ENCODE measurements around the gene GPC1.

Gene GPC1

DNA sequence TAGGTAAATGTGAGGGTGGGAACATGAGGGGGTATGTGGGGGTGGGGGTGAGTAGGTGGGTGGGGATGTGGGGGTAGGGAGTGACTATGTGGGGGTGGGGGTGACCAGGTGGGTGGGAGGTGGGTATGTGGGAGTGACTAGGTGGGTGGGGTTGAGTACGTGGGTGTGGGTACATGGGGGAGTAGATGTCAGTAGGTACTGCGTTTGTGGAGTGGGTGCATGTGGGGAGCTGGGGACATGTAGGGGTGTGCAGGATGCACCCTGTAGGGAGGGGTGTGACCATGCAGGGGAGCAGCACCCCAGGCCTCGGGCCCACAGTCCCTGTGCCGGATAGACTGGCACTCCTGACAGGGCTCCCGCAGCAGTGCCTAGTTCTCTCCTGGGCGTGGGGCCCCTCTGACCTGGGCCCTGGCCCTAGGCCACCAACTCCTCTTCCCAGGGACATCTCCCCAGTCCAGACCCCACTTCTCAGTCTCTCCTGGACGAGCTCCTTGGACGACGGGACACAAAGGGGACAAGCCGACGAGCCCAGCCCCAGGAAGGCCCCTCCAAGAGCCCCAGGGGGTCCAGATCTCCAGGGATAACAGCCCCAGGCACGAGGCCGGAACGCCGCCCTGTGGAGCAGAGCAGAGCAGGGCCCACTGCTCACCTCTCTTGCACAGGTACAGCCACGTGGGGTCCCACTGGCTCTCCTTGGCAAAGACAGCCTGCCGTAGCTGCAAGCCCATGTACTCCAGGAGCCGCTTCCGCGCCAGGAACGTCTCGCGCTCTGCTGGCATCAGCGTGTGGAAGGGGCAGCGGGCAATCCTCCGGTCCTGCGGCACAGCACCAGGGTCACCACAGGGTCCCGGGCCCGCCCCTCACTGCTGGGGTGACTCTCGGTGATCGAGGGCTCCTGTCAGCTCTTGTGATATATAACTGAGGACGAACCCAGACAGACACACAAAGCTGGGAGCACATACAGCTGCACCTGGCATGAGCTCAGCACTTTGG, 64.1 kb downstream of the GPC1 start:
- Histone ChIP-seq H3K4me3 (ENCODE audit: insufficient read depth, low read depth, low read length, poor library complexity, severe bottlenecking) (no peak overlapping the region), H3K4me1 (ENCODE audit: control insufficient read depth, insufficient read depth, low read length, poor library complexity, severe bottlenecking) (no peaks in the 10 kb centered on the region), H3K36me3 (ENCODE audit: control insufficient read depth, insufficient read depth, low read length) (peaks cover 18% of the 10 kb centered on the region), H3K27me3 (replicated peaks; ENCODE audit: control insufficient read depth, insufficient read depth, low read length, poor library complexity, severe bottlenecking) (no peaks in the 10 kb centered on the region), H3K27ac (ENCODE audit: insufficient read depth, low read length, poor library complexity, severe bottlenecking) (no peak overlapping the region), H3K9me3 (ENCODE audit: control insufficient read depth, low read length) (no peaks in the 10 kb centered on the region)
- DNase-seq = no peak

DNA sequence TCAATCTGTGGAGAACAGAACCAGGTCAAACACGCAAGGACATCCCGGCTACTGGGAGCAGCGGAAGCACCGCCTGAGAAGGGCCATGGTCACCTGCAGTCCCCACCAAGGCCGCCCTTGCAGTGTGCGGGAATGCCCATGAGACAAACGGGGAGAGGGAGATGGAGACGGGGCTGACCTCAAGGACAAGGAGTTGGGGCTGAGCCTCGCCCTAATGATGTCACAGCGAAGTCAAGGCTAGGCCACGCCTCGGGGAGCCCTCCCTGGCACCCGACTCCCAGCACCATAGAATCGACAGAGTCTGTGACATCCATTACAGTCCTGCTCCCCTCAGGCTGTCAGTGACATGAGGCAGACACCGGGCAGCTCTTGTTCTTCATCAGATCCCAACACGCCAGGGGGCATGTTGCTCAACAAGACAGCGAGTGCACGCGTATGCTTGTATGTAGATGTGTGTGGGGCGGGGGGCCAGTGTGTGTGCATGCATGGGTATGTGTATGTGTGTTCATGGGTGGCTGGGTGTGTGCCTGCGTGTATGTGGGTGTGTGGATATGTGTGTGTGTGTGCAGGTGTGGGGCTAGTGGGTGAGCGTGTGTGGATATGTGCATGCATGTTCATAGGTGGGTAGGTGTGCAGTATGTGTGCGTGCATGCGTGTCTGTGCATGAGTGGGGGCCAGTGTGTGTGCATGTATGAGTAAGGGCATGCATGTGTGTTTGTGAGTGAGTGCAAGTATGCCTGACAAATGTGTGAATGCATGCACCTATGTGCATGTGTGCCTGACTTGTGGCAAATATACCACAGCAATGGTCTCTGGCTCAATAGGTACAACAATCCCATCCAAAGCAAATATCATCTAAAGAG, 65.3 kb downstream of the GPC1 start:
- Histone ChIP-seq H3K27ac (ENCODE audit: insufficient read depth, low read length, poor library complexity, severe bottlenecking) (no peak overlapping the region), H3K4me3 (ENCODE audit: insufficient read depth, low read depth, low read length, poor library complexity, severe bottlenecking) (no peak overlapping the region), H3K9me3 (ENCODE audit: control insufficient read depth, low read length) (no peaks in the 10 kb centered on the region), H3K36me3 (ENCODE audit: control insufficient read depth, insufficient read depth, low read length) (peaks cover 18% of the 10 kb centered on the region), H3K4me1 (ENCODE audit: control insufficient read depth, insufficient read depth, low read length, poor library complexity, severe bottlenecking) (no peaks in the 10 kb centered on the region), H3K27me3 (replicated peaks; ENCODE audit: control insufficient read depth, insufficient read depth, low read length, poor library complexity, severe bottlenecking) (no peaks in the 10 kb centered on the region)
- no peak for DNase-seq

DNA sequence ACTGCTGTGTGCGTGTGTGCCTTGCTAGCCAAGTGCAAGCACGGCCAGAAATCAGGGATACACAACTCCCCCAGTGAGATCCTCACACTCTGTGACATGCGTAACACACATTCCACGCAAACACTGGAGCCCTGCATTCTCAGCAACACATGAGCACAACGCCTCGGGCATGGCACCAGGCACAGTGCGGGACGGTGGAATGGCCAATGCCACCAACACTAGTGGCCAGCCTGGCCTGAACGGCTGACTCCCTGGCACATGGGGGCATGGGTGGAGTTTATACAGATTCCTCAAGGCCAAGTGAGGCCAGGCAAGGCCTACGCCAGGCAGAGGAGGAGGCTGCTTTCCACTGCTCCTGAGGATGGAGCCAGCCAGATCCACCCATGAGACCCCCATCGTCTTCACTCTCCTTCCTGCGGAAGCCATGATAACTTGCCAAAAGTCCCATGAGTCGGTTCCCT, 66.1 kb downstream of the GPC1 start:
- H3K4me1 ChIP-seq (ENCODE audit: control insufficient read depth, insufficient read depth, low read length, poor library complexity, severe bottlenecking) = no peaks in the 10 kb centered on the region
- no peaks in the 10 kb centered on the region for H3K9me3 ChIP-seq (ENCODE audit: control insufficient read depth, low read length)
- no peak overlapping the region for H3K27ac ChIP-seq (ENCODE audit: insufficient read depth, low read length, poor library complexity, severe bottlenecking)
- H3K4me3 ChIP-seq (ENCODE audit: insufficient read depth, low read depth, low read length, poor library complexity, severe bottlenecking) = no peak overlapping the region
- no peak for DNase-seq
- H3K27me3 ChIP-seq (replicated peaks; ENCODE audit: control insufficient read depth, insufficient read depth, low read length, poor library complexity, severe bottlenecking) = no peaks in the 10 kb centered on the region
- peaks cover 18% of the 10 kb centered on the region for H3K36me3 ChIP-seq (ENCODE audit: control insufficient read depth, insufficient read depth, low read length)

DNA sequence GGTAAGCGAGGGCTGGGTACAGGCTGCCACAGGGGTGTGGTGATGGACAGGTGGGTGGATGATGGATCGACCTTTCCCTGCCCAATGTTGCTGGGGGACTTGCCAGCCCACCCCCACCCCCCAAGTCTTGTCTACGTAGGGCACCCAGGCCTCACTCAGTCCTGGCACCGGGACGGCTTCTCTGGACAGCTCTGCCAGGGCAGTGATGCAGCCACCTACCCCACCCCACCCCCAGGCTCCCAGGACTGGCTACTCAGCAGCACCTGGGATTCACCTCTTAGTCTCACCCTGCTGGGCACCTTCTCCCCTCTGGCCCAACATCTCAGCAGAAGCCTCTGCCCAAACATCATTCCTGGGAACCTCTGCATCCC, 66.6 kb downstream of the GPC1 start:
- no peaks in the 10 kb centered on the region for H3K9me3 ChIP-seq (ENCODE audit: control insufficient read depth, low read length)
- no peak overlapping the region for H3K27ac ChIP-seq (ENCODE audit: insufficient read depth, low read length, poor library complexity, severe bottlenecking)
- no peaks in the 10 kb centered on the region for H3K4me1 ChIP-seq (ENCODE audit: control insufficient read depth, insufficient read depth, low read length, poor library complexity, severe bottlenecking)
- DNase-seq = no peak
- no peak overlapping the region for H3K4me3 ChIP-seq (ENCODE audit: insufficient read depth, low read depth, low read length, poor library complexity, severe bottlenecking)
- H3K27me3 ChIP-seq (replicated peaks; ENCODE audit: control insufficient read depth, insufficient read depth, low read length, poor library complexity, severe bottlenecking) = no peaks in the 10 kb centered on the region
- H3K36me3 ChIP-seq (ENCODE audit: control insufficient read depth, insufficient read depth, low read length) = peaks cover 15% of the 10 kb centered on the region

DNA sequence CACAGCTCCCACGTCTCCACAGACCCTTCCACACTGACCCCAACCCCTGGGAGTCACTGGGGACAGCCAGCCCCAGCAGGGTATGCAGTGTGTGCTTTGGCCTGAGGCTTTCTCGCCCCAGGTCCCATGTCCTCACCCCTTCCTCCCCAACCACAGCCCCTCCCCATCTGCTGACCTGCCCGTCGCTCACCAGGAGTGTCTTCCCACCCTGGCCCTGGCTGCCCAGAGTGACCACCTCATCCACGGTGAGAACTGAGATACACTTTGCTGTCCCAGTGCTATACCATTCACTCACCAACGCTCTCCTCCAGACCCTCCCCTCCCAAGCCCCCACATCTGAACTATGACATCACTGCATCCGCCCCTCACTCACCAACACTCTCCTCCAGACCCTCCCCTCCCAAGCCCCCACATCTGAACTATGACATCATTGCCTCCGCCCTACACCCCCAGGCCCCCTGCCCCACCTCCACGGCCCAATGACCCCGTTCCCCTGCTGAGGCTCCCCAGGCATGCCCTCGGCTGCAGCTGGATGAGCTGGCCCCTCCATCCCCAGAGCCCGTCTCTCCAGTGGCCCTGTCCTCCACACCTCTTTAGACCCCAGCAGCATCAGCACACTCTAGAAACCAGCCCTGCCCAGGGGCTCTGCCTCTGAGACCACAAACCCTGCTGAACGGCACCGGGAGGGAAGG, 67.1 kb downstream of the GPC1 start:
- no peaks in the 10 kb centered on the region for H3K9me3 ChIP-seq (ENCODE audit: control insufficient read depth, low read length)
- H3K36me3 ChIP-seq (ENCODE audit: control insufficient read depth, insufficient read depth, low read length) = peaks cover 11% of the 10 kb centered on the region
- H3K4me3 ChIP-seq (ENCODE audit: insufficient read depth, low read depth, low read length, poor library complexity, severe bottlenecking) = no peak overlapping the region
- no peak for DNase-seq
- H3K27me3 ChIP-seq (replicated peaks; ENCODE audit: control insufficient read depth, insufficient read depth, low read length, poor library complexity, severe bottlenecking) = no peaks in the 10 kb centered on the region
- no peaks in the 10 kb centered on the region for H3K4me1 ChIP-seq (ENCODE audit: control insufficient read depth, insufficient read depth, low read length, poor library complexity, severe bottlenecking)
- H3K27ac ChIP-seq (ENCODE audit: insufficient read depth, low read length, poor library complexity, severe bottlenecking) = no peak overlapping the region

DNA sequence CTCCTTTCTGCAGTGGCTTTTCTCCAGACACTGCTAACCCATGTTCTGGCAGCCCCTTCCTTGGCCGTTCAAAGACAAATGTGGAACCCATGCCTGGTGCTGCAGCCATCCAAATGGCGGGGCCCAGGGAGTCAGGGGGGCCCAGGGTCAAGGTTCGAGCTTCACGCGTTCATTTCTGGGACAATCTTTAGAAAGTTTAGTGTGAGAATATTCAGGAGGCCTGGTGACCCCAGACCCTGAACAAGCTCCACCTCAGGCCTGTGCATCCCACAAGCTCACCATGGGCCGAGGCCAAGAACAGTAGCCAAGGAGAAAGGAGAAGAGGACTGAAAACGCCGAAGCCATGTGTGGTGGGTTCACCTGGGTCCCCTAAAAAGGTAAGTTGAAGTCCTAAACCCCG, 67.9 kb downstream of the GPC1 start:
- Histone ChIP-seq H3K27me3 (replicated peaks; ENCODE audit: control insufficient read depth, insufficient read depth, low read length, poor library complexity, severe bottlenecking) (no peaks in the 10 kb centered on the region), H3K4me1 (ENCODE audit: control insufficient read depth, insufficient read depth, low read length, poor library complexity, severe bottlenecking) (no peaks in the 10 kb centered on the region), H3K4me3 (ENCODE audit: insufficient read depth, low read depth, low read length, poor library complexity, severe bottlenecking) (no peak overlapping the region), H3K9me3 (ENCODE audit: control insufficient read depth, low read length) (no peaks in the 10 kb centered on the region), H3K27ac (ENCODE audit: insufficient read depth, low read length, poor library complexity, severe bottlenecking) (no peak overlapping the region), H3K36me3 (ENCODE audit: control insufficient read depth, insufficient read depth, low read length) (peaks cover 11% of the 10 kb centered on the region)
- DNase-seq = no peak

DNA sequence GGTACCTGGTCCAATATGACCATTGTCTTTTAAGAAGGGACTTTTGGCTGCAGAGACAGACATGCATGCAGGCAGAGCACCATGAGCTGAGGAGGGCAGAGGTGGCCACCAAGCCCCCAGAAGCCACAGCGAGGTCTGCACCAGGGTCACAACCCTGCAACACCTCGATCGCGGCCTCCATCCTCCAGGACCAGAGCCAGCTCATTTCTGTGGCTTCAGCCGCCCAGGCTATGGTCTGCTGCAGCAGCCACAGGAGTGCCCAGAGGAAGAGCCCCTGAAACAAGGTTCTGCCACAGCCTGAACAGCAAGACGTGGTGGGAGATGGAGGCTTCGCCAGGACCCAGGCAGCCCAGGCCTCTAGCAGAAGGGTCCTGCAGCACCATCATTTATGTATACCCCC, 68.4 kb downstream of the GPC1 start:
- Histone ChIP-seq H3K27ac (ENCODE audit: insufficient read depth, low read length, poor library complexity, severe bottlenecking) (no peak overlapping the region), H3K27me3 (replicated peaks; ENCODE audit: control insufficient read depth, insufficient read depth, low read length, poor library complexity, severe bottlenecking) (no peaks in the 10 kb centered on the region), H3K4me1 (ENCODE audit: control insufficient read depth, insufficient read depth, low read length, poor library complexity, severe bottlenecking) (no peaks in the 10 kb centered on the region), H3K36me3 (ENCODE audit: control insufficient read depth, insufficient read depth, low read length) (peaks cover 11% of the 10 kb centered on the region), H3K9me3 (ENCODE audit: control insufficient read depth, low read length) (no peaks in the 10 kb centered on the region), H3K4me3 (ENCODE audit: insufficient read depth, low read depth, low read length, poor library complexity, severe bottlenecking) (no peak overlapping the region)
- no peak for DNase-seq

DNA sequence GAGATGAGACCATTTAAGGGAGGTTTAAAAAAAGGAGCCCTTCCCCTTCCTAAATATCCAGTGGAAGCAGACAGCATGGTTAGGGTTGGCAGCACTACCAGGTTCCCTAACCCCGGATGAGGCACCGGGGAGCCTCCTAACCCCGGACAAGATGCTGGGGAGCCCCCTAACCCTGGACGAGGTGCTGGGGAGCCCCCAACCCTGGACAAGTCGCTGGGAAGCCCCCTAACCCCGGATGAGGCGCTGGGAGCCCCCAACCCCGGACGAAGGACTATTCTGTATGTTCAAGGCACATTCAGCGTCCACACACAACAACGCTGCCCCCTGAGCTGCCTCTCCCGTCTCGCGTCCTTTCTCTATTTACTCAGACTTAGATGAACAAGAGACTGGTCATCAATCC, 70.4 kb downstream of the GPC1 start:
- no peak for DNase-seq
- H3K4me3 ChIP-seq (ENCODE audit: insufficient read depth, low read depth, low read length, poor library complexity, severe bottlenecking) = no peak overlapping the region
- no peaks in the 10 kb centered on the region for H3K9me3 ChIP-seq (ENCODE audit: control insufficient read depth, low read length)
- H3K36me3 ChIP-seq (ENCODE audit: control insufficient read depth, insufficient read depth, low read length) = peaks cover 3% of the 10 kb centered on the region
- H3K27me3 ChIP-seq (replicated peaks; ENCODE audit: control insufficient read depth, insufficient read depth, low read length, poor library complexity, severe bottlenecking) = no peaks in the 10 kb centered on the region
- H3K4me1 ChIP-seq (ENCODE audit: control insufficient read depth, insufficient read depth, low read length, poor library complexity, severe bottlenecking) = no peaks in the 10 kb centered on the region
- no peak overlapping the region for H3K27ac ChIP-seq (ENCODE audit: insufficient read depth, low read length, poor library complexity, severe bottlenecking)

DNA sequence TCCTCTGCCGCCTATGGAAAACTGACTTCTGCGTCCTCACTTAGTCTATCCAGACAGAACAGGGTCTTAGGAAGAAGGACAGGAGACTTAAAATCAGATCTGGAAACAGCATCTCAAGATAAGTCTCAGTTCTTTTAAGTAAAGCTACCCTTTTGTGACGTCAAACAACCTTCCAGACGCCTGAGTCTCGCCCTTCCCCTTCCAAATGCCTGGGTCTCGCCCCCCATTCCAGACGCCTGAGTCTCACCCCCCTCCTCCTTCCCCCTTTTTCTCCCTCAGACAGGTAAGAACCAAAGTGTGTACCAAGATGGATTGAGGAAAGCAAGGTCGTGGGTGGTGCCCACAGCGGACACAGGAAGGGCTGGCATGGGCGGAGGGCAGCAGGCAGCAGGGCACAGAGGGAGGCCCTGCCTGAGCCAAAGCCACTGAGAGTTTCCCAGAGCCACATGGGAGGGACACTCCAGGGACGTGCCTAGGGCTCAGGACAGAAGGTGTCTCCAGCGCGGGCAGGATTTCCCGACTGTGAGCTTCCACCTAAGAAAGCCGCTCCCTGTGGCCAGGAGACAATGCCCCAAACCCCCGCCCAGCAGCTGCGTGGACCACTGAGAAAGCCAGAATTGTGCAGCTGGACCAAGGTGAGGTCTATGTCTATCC, 71.1 kb downstream of the GPC1 start:
- no peak overlapping the region for H3K4me3 ChIP-seq (ENCODE audit: insufficient read depth, low read depth, low read length, poor library complexity, severe bottlenecking)
- DNase-seq = no peak
- no peaks in the 10 kb centered on the region for H3K27me3 ChIP-seq (replicated peaks; ENCODE audit: control insufficient read depth, insufficient read depth, low read length, poor library complexity, severe bottlenecking)
- H3K36me3 ChIP-seq (ENCODE audit: control insufficient read depth, insufficient read depth, low read length) = peaks cover 4% of the 10 kb centered on the region
- H3K27ac ChIP-seq (ENCODE audit: insufficient read depth, low read length, poor library complexity, severe bottlenecking) = no peak overlapping the region
- H3K4me1 ChIP-seq (ENCODE audit: control insufficient read depth, insufficient read depth, low read length, poor library complexity, severe bottlenecking) = no peaks in the 10 kb centered on the region
- no peaks in the 10 kb centered on the region for H3K9me3 ChIP-seq (ENCODE audit: control insufficient read depth, low read length)

Measured in effector memory CD4-positive, alpha-beta T cell (primary cell).